NCI-H2227 (cell line): ENCODE results near the gene NXN.
"Not testable (repeated sequence)": the region's sequence is repeated elsewhere in the genome, so short reads cannot be mapped to it uniquely, and the experiment has no call there.

ENCODE experiments used
- DNase-seq: peaks from one replicate; lab custom pipeline; 2025; ENCODE audit not compliant: unreplicated experiment; lab: John Stamatoyannopoulos, UW

The NXN gene

GRCh38 chr17:836151-836550, 143.4 kb downstream of the NXN start:
- no peak for DNase-seq

DNA sequence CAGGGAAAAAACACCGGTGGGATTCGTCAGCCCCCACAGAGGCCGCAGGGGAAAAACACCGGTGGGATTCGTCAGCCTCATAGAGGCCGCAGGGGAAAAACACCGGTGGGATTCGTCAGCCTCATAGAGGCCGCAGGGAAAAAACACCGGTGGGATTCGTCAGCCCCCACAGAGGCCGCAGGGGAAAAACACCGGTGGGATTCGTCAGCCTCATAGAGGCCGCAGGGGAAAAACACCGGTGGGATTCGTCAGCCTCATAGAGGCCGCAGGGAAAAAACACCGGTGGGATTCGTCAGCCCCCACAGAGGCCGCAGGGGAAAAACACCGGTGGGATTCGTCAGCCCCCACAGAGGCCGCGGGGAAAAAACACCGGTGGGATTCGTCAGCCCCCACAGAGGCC, 143.9 kb downstream of the NXN start:
- DNase-seq, result not testable (repeated sequence)

GRCh38 chr17:835263-835662, 144.3 kb downstream of the NXN start:
- no peak for DNase-seq

DNA sequence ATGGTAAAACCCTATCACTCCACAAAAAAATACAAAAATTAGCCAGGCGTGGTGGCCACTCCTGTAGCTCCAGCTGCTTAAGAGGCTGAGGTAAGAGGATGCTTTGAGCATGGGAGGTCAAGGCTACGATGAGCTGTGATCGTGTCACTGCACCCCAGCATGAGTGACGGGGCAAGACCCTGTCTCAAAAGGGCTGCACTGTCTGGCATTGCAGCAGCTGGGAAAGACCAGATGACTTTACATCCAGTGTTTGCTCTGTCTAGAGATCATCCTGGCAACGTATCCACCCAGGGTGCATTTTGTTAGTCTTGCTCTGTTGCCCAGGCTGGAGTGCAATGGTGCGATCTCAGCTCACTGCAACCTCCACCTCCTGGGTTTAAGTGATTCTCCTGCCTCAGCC, 145.4 kb downstream of the NXN start:
- DNase-seq, result no peak

- DNase-seq, result no peak
Measured at GRCh38 chr17:830950-831349, 148.6 kb downstream of the NXN start.

DNA sequence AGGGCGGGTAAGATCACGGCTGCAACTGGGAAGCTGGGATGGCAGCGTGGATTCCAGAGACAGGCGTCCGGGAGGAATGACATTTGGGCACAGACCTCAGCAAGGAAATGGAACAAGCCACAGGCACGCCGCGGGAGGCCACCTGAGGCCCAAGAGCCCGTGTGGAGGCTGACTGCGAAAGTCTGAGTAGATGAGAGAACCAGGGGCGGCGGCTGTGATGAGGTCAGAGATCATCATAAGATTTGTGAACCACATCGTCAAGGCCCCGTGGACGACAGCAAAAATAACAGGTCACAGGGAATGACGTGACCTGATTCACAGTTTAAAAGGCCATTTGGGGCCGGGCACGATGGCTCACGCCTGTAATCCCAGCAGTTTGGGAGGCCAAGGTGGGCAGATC, 149.2 kb downstream of the NXN start:
- DNase-seq, result no peak

DNA sequence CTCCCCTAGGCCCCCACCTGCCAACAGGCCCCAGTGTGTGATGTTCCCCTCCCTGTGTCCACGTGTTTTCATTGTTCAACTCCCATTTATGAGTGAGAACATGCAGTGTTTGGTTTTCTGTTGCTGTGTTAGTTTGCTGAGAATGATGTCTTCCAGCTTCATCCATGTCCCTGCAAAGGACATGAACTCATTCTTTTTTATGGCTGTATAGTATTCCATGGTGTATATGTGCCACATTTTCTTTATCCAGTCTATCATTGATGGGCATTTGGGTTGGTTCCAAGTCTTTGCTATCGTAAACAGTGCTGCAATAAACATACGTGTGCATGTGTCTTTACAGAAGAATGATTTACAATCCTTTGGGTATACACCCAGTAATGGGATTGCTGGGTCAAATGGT, 150.0 kb downstream of the NXN start:
- not testable (repeated sequence) for DNase-seq

DNA sequence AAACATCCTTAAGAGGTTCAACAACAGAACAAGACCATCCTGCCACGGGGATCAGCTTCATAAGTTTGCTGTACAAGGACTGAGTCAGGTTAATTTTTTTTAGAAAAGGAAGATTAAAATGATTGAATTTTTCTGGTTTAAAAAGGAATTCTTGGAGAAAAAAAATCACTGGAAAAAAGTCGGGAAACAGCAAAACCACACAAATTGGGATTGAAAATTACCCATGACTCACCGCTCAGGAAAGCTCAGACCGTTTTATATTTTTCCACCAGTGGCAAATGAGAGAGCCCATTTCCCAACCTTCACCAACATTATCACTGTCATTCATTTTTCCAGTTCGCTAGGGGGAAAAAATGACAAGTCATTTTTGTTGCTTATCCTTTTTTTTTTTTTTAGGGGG, 150.8 kb downstream of the NXN start:
- no peak for DNase-seq

- no peak for DNase-seq
Measured at GRCh38 chr17:826778-827177, 152.8 kb downstream of the NXN start.

GRCh38 chr17:825216-825615, 154.4 kb downstream of the NXN start:
- DNase-seq, result no peak

- no peak for DNase-seq
Measured at GRCh38 chr17:824378-824777, 155.2 kb downstream of the NXN start.

DNA sequence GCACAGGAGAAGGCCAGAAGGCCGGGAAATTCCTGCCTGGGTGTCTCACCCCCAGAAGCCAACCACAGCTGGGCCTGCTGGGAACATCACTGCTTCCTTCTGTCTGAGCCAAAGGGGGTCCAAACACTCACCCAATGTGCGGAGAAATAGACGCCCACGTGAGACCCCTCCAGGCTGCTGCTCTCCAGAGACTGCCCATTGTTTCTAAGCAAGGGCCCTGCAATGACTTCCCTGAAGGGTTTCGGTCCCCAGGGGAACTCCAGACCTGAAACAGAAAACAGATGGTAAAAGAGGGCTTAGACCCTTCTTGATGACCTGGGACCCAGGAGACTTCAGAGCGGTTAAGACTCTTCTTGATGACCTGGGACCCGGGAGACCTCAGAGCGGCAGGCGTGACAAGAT, 156.1 kb downstream of the NXN start:
- no peak for DNase-seq

DNA sequence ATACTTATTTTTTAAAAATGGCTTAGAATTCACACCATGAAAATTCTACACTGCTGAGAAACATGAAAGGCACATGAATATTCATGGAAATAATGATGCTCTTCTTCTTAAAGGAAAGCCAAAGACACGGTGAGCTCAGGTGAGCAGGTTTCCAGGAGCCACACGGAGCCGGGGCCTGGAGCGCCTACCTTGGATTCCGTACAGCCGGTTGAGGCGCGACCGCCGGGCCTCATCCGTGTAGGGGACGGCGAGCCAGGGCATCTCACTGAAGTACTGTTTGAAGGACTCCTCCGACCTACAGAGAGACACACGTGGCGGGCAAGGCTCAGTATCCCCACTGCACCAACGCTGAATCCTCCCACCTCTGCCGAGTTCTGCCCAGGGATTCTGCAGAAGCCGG, 160.3 kb downstream of the NXN start:
- DNase-seq, result no peak

DNA sequence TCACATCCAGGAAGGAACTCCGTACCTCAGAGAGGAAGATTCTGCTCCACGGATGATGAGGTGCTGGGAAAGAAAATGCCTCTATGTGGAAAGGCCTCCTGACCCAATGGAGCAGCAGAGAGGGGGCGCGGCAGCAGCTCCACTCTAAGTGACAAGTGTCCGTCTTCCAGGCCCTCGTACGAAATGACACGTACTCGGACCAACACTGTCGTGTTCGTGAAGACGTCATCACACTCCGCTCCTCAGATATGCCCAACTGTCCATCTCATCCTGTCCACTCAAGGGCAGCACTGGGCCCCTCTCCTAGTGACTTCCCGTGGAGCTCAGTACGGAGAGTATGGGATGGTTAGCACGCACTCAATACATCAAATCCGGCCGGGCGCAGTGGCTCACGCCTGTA, 165.2 kb downstream of the NXN start:
- no peak for DNase-seq

- no peak for DNase-seq
Measured at GRCh38 chr17:812638-813204, 166.9 kb downstream of the NXN start.

- no peak for DNase-seq
Measured at GRCh38 chr17:811051-811784, 168.4 kb downstream of the NXN start.

- DNase-seq, result no peak
Measured at GRCh38 chr17:807523-808294, 171.9 kb downstream of the NXN start.

DNA sequence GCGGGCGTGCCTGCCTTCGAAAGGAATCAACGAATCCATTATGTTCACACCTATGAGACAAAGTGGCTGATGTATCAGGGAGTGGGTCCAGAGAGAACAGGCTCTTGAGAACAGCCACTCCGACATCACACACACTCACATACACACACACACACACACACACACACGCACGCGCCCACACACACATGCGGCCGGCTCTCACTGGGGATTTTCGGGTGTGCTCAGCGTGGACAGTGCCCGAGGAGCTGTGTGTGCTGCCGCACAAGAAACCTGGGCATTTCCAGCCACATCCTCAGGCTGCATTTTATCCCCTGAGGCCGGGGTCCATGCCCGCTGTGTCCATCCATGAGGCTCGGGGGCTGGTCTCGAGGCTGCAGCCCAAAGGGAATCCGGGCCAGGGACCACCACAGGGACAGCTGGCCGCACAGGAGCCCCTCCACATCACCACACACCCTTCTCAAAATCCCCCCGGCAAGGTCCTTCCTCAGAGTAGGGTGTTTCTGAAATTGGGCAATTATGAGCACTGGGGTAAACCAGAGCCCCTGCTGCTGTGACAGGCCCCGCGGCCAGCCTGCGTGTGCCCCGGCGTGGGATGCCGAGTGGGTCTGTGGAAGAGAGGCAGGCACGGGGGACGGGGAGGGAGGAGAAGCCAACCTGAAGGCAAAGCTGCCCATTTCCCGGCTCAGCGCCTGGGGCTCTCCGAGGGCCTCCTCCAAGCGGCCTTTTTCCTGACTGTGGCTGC, 172.6 kb downstream of the NXN start:
- no peak for DNase-seq

- no peak for DNase-seq
Measured at GRCh38 chr17:806346-806745, 173.2 kb downstream of the NXN start.

GRCh38 chr17:805886-806285, 173.7 kb downstream of the NXN start:
- not testable (repeated sequence) for DNase-seq

GRCh38 chr17:804541-805435, 174.8 kb downstream of the NXN start:
- DNase-seq, result no peak
